GM12892 (cell line): ENCODE data around the gene DAG1.

Source experiments
- DNase-seq: peaks from one replicate; pipeline ENCODE4 v3.0.0; 2011; ENCODE audit not compliant: insufficient read length
- FAIRE-seq: peaks from 2 replicates; lab custom pipeline; 2011; peaks lifted over from hg19 to GRCh38; lab: Jason Lieb, UNC
- POLR2A ChIP-seq: IDR thresholded peaks from 2 replicates; pipeline ENCODE4 v1.6.1; 2011; ENCODE audit warnings: low read depth, low read length, control low read depth
- POLR2AphosphoS5 ChIP-seq: IDR thresholded peaks from 2 replicates; pipeline ENCODE4 v1.6.1; 2011; ENCODE audit warnings: low read depth, low read length, control low read depth
- TAF1 ChIP-seq: IDR thresholded peaks from 2 replicates; pipeline ENCODE4 v1.6.1; 2011; ENCODE audit warnings: low read depth, mild to moderate bottlenecking, control low read depth, low read length, borderline replicate concordance

Gene DAG1

DNA sequence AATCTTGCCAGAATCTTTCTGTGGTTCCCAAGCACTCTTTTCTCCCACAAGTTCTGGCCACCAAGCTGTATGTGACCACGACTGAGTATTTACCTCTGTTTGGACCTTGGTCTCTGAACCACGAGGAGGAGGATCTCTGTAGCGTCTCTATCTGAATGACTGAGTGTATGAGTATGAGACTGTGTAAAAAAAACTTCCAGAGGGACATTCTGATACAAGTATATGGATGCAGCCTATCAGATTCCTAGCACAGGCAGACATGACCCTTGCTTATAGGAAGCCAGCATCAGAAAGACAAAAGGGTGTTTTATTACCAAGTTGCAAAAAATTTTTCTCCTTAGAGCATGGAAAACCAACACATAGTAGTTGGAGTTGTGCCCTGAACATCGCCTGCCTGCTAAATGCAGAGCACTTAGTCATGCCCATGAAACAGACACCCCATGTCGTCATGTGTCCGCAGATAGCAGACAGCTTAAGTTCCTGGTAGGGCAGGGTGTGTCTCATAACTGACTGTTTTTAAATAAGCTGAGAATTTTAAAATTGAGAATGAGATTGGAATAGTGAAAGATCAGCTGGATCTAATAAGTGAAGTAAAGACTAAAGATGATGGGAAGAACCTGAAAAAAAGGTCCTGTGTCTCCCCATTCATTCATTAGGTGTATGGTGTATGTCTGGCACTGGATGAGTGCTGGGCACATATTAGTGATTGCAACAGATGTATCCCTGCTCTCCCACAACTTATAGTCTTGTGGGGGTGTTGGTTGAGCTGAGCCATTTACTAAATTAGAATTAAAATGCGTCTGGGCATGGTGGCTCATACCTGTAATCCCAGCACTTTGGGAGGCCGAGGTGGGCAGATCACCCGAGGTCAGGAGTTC, 30.9 kb downstream of the DAG1 start:
- no peak for DNase-seq
- FAIRE-seq: no peak
- TF ChIP-seq POLR2AphosphoS5 (no peak), POLR2A (no peak), TAF1 (no peak)

DNA sequence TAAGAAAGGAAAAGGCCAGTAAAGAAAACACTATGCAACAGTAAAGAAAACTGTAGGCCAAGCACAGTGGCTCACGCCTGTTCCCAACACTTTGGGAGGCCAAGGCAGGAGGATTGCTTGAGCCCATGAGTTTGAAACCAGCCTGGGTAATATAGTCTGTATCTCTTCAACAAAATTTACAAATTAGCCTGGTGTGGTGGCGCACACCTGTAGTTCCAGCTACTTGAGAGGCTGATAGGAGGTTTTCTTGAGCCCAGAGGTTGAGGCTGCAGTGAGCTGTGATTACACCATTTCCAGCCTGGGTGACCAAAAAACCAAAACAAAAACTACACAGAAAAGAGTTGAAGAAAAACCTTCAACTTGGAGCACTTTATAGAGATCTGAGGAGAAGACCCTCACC, 31.8 kb downstream of the DAG1 start:
- FAIRE-seq (no peak), DNase-seq (no peak)
- no peak for TF ChIP-seq POLR2AphosphoS5
- no peak for TF ChIP-seq POLR2A
- TF ChIP-seq TAF1: no peak

DNA sequence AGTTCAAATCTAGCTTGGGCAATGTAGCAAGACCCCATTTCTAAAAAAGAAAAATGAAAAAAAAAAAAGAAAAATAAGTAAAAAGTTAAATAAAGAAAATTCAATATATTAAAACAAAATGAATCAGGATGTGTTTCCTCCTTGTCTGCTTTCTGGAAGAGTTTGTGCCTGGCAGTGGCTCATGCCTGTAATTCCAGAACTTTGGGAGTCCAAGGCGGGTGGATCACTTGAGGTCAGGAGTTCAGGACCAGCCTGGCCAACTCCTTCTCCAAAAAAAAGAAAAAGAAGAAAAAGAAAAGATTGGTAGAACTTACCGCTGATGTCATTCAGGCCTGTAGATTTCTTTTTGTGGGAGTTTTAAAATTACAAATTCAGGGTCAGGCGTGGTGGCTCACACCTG, 36.8 kb downstream of the DAG1 start:
- TF ChIP-seq POLR2AphosphoS5 (no peak), POLR2A (no peak), TAF1 (no peak)
- FAIRE-seq: no peak
- DNase-seq: no peak

DNA sequence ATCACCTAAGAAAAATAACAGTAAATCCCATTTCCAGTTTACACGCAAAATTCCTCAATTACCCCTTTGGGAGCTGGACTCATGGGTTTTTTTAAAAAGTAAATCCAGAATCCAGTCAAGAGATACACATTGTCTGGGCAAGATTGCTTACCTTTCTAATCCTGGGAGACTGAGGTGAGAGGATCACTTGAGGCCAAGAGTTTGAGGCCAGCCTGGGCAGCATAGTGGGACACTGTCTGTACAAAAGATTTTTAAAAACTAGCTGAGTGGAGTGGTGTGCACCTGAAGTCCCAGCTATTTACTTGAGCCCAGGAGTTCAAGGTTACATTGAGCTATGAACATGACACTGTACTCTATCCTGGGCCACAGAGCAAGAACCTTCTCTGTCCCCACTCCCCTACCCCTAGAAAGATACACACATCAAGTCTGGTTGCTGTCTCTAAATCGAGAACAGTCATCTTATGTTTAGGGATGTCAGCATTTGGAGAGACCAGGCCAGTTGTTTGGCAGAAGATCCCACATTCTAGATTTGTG, 39.0 kb downstream of the DAG1 start:
- FAIRE-seq: no peak
- no peak for TF ChIP-seq TAF1
- no peak for TF ChIP-seq POLR2A
- TF ChIP-seq POLR2AphosphoS5: no peak

DNA sequence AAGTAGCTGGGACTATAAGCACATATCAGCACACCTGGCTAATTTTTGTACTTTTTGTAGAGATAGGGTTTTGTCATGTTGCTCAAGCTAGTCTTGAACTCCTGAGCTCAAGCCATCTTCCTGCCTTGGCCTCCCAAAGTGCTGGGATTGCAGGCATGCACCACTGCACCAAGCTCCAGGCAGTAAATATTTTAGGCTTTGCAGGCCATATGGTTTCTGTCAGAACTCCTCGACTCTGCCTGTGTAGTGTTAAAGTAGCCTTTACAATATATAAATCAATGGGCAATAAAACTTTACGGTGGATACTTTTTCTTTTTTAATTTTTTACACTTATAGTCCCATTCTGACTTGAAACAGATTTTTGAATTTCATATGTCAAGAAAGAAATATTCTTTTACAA, 41.6 kb downstream of the DAG1 start:
- no peak for TF ChIP-seq POLR2A
- no peak for TF ChIP-seq TAF1
- TF ChIP-seq POLR2AphosphoS5: no peak
- no peak for DNase-seq
- no peak for FAIRE-seq

More for the DNA sequence above, 39.0 kb downstream of the DAG1 start:
- no peak for DNase-seq

DNA sequence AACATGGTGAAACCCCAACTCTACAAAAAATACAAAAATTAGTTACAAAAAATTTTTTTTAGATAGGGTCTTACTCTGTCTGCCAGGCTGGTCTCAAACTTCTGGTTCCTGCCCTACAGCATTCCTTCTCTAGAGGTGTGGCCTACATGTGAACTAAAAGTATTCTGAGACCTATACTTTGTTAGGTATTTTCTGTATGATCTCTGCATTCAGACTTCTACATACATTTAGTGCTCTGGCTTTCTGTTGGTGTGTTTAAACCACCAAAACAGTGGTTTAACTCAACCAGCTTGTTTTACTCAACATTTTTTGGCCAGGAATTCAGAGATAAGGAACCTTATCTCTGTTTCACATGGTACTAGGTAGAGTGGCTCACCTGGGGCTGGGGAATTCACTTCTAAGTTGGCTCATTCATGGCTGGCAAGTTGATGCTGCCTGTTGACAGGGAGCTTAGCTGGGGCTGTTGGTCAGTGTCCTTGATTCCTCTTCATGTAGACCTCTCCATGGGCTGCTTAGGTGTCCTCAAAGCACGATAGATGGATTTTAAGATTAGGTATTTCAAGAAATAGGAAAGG, 42.8 kb downstream of the DAG1 start:
- TF ChIP-seq POLR2AphosphoS5: no peak
- no peak for TF ChIP-seq TAF1
- no peak for TF ChIP-seq POLR2A
- no peak for DNase-seq
- no peak for FAIRE-seq

DNA sequence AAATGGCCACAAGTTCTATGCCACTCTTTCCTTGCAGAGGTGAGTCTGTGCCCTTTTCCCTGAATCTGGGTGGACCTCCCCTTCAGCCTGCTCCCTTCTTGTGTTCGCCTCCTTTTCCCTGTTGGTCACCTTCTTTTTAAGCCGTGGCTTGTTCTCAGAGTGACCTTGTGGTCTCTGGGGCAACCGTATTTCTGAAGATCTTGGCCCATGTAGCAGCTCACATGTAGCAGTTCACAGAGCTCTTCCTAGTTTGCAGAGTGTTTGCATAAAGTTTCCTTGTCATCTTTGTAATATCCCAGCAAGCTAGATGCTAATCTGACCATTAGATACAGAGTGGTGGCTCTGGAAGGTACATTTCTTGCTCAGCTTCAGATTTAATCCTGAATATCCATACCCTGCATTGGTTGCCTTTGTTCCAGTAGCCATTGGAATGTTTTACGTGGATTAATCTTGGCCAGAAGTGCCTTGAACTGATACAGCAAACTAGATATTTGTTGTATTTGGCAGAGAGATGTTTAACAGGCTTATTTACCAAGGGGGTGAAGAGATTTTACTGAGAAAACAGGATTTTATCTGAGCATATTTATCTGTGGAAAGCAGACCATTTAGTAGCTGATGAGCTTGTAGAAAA, 43.5 kb downstream of the DAG1 start:
- TF ChIP-seq TAF1 (no peak), POLR2AphosphoS5 (no peak), POLR2A (no peak)
- DNase-seq (no peak), FAIRE-seq (peak; percentile 27)

DNA sequence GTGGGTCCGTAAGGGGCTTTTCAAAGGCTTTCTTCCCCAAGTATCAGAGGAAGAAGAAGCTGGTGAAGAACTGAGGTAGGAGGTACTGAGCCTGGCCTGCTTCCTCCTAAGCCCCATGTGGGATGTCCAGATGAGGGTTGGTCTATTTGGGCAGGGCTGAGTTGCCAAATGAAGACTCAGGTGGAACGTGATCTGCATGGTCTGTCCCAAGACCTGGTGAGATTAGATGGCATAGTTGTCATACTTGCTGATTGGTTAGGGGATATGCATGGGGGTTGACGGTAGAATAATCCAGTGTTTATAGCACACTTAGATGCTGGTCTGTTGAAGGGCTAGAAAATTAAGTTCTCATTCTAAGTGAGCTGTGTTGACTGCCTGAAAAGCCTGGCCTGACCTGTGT, 47.9 kb downstream of the DAG1 start:
- DNase-seq: no peak
- FAIRE-seq: no peak
- TF ChIP-seq POLR2AphosphoS5 (no peak), TAF1 (no peak), POLR2A (no peak)

DNA sequence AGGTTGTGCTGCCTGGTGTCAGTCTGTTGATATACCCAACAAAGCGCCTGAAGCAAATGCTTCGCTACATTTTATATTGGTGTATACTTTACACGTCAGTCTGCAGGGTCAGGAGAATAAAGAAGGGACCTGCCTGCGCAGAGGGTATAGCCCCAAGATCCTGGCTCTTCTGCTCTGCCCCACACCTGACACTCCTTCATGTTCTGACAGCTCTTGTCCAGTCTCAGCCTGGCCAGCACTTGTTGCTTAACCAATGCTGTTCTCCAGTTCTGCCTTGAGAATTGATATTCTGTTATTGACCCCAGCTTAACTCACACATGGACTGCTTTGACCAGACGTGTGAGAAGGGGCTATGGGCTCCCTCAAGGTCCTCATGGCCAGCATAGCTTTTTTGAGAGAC, 48.4 kb downstream of the DAG1 start:
- DNase-seq (no peak), FAIRE-seq (no peak)
- no peak for TF ChIP-seq TAF1
- no peak for TF ChIP-seq POLR2A
- TF ChIP-seq POLR2AphosphoS5: no peak

DNA sequence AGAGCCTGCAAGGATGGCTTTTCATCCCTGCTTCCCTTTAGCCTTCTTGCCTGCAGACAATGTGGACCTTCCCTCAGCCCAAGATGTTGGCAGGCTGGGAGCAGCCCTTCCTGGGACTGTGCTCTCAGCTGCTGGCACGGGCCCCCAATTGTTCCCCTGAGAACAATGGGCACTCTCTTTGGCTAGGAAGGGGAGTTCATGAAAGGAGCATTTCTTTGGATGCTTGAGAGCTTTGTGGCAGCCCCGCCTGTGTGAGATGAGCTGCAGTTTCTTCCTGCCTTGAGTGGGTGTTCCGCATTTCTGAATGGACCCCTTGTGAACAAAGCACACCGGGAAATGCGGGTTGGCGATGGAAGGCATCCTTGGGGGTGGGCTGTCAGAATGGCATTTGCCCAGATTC, 49.2 kb downstream of the DAG1 start:
- DNase-seq: no peak
- FAIRE-seq: no peak
- TF ChIP-seq TAF1: no peak
- no peak for TF ChIP-seq POLR2AphosphoS5
- no peak for TF ChIP-seq POLR2A

DNA sequence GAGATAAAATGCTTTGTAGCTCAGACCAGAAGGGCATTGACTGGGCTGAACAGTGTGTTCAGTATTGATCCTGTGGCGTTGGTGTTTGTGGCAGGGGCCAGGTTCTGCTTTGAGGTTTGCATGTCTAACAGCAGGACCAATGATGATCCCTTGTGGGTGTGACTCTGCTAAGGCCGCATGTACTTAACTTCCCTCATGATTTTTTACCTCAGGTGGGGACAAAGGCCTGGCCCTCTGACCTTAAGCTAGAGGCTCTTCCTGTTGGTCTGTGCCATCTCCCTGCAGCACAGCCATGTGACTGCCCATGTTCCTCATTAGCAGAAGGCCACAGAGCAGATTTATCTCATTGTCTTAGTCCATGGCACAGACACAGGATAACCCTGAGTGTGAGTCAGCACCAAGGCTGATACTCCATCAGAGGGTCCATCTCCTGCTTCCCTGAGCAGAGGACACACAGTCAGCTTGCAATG, 49.9 kb downstream of the DAG1 start:
- DNase-seq (no peak), FAIRE-seq (no peak)
- TF ChIP-seq POLR2AphosphoS5: no peak
- no peak for TF ChIP-seq POLR2A
- TF ChIP-seq TAF1: no peak
